Breast epithelium (tissue), 4 donors: ENCODE data around the gene CABP2. TPM values are rescaled to one million over a fixed set of nuclear protein-coding genes. Genes with fewer than 3 reads are reported as not detected.
"Not testable (repeated sequence)": the region's sequence is repeated elsewhere in the genome, so short reads cannot be mapped to it uniquely, and the experiment has no call there.

ENCODE experiments used
- DNase-seq, 2 donors: peaks; one replicate each; pipeline ENCODE4 v3.0.0-alpha.2; 2019; ENCODE audit warnings: low spot score in 2 of 2
- H3K27ac ChIP-seq, 2 donors: fragments of 200-600 bp; sonication (generic) in 1 of 2; one replicate each; pipeline ENCODE4 v1.5.1; 2016 to 2019; ENCODE audit warnings: mild to moderate bottlenecking in 1 of 2
- H3K27me3 ChIP-seq, 2 donors: fragments of 200-600 bp; sonication (generic) in 1 of 2; one replicate each; pipeline versions ENCODE4 v1.5.1 to v1.6.0; 2017 to 2019; ENCODE audit warnings: control low read depth in 1 of 2, mild to moderate bottlenecking in 1 of 2
- H3K36me3 ChIP-seq: fragments of 200-600 bp; one replicate; pipeline ENCODE4 v1.5.1; 2019
- H3K4me1 ChIP-seq, 2 donors: fragments of 200-600 bp; sonication (generic); one replicate each; pipeline ENCODE4 v1.5.1; 2016 to 2019; ENCODE audit warnings: control low read depth in 1 of 2
- H3K4me3 ChIP-seq, 3 donors: fragments of 200-600 bp; sonication (generic); 1 replicate in 2 of 3; 2 replicates in 1 of 3; pipeline ENCODE4 v1.5.1; 2016 to 2019; ENCODE audit warnings: mild to moderate bottlenecking in 3 of 3, moderate library complexity in 2 of 3
- H3K9me3 ChIP-seq, 2 donors: fragments of 200-600 bp; sonication (generic) in 1 of 2; one replicate each; pipeline ENCODE4 v1.5.1; 2016 to 2019; ENCODE audit warnings: control low read depth in 1 of 2
- CTCF ChIP-seq, 3 donors: fragments of 450-650 bp; IDR thresholded peaks; one replicate each; pipeline ENCODE4 v1.5.1; 2016 to 2017; ENCODE audit warnings: antibody characterized with exemption in 3 of 3, mild to moderate bottlenecking in 3 of 3, moderate library complexity in 3 of 3
- POLR2A ChIP-seq: fragments of 450-650 bp; IDR thresholded peaks from one replicate; pipeline ENCODE4 v1.6.1; 2016; ENCODE audit warnings: antibody characterized with exemption, mild to moderate bottlenecking, moderate library complexity
- POLR2AphosphoS5 ChIP-seq, 3 donors: sonication (generic); formaldehyde crosslinking; IDR thresholded peaks; one replicate each; pipeline ENCODE4 v1.6.1; 2017; ENCODE audit warnings: antibody characterized with exemption in 3 of 3
- intact Hi-C: fragments of 100-400 bp; cut with DNase I; formaldehyde crosslinking; loops from one replicate; pipeline ENCODE4 v1.15.1; 2023; ENCODE audit warnings: low total_unique reads
- total RNA-seq, 3 donors: library from RNA; depleted of rRNA; stranded (reverse); fragments of >200 nt; gene quantifications; one replicate each; pipeline ENCODE4 v1.1.0, GENCODE V29; 2016

CABP2 gene
- total RNA-seq, 3 donors from 2014 or later = not detected

GRCh38 chr11:67483831-67484665, 39.2 kb downstream of the CABP2 start:
- peaks cover 0 to 7% of the 10 kb centered on the region in 2 donors for H3K4me1 ChIP-seq
- H3K36me3 ChIP-seq = no peaks in the 10 kb centered on the region
- peak overlapping the region; percentile 50 to 89 (median 66) for H3K4me3 ChIP-seq
- H3K27me3 ChIP-seq = no peaks in the 10 kb centered on the region
- H3K9me3 ChIP-seq = no peaks in the 10 kb centered on the region
- DNase-seq = no peak
- no peak for TF ChIP-seq POLR2A
- no peak for TF ChIP-seq POLR2AphosphoS5 (IDR thresholded peaks at IDR 0.05)
- intact Hi-C loops = no loop called here
- peak overlapping the region; percentile 89 to 95 for H3K27ac ChIP-seq

DNA sequence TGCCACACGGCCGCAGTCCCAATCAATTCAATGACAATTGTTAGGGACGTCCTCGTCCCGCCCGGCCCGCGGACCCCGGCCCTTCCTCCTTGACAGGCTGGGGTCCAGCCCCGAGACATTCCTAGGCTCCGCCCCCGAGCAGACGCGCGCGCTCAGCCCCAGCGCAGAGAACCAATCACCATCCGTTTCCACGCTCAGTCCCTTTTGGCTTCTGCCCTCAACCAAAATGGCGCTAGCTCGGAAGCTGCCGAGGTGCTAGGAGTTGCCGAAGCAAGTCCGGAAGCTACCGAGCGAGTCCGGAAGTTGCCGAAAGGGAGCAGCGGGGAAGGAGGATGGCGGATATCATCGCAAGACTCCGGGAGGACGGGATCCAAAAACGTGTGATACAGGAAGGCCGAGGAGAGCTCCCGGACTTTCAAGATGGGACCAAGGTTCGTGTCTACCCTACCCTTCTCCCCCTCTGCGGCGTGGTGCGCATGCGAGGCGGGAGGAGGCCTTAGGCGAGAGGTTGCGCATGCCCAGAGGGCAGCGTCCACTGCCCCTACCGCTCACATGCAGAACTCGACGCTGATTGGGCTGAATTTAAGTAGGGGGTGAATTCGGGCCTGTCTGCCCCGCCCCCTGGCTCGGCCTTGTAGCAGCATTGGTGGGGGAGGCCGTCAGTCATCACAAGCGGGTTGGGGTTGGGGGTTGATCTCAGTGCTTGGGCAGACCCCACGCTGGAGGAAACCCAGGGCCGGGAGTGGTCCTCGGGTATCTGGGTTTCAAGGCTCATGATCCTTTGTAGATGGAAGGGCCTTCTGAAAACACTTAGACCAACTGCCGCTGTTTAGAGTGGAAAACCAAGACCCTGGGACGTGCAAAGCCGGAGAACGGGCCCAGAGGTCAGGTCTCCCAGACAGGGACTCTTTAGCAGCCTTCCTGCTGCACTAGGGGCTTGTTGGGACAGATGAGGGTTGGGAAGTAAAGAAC, 40.1 kb downstream of the CABP2 start, which contains the start of gene AIP:
Gene AIP (plus strand): TSS at position 200 of the 972 bp plus-strand sequence. CDS start 133 bp downstream, at position 333.
- Histone ChIP-seq H3K4me3 (peak within 1 kb of the TSS; percentile 50 to 89 (median 66)), H3K4me1 (peaks cover 0 to 7% of the 10 kb centered on the region in 2 donors), H3K27me3 (no peaks in the 10 kb centered on the region), H3K9me3 (no peaks in the 10 kb centered on the region), H3K27ac (peak within 1 kb of the TSS; percentile 89 to 95), H3K36me3 (no peaks in the 10 kb centered on the region)
- peak; percentile 80 to 88 (median 85) for TF ChIP-seq POLR2AphosphoS5 (IDR thresholded peaks at IDR 0.05)
- peak; percentile 7 to 36 (median 30) for TF ChIP-seq CTCF (IDR thresholded peaks at IDR 0.05)
- TF ChIP-seq POLR2A = peak; percentile 58
- DNase-seq = peak; percentile 96 to 97
- intact Hi-C loops = no loop called here

DNA sequence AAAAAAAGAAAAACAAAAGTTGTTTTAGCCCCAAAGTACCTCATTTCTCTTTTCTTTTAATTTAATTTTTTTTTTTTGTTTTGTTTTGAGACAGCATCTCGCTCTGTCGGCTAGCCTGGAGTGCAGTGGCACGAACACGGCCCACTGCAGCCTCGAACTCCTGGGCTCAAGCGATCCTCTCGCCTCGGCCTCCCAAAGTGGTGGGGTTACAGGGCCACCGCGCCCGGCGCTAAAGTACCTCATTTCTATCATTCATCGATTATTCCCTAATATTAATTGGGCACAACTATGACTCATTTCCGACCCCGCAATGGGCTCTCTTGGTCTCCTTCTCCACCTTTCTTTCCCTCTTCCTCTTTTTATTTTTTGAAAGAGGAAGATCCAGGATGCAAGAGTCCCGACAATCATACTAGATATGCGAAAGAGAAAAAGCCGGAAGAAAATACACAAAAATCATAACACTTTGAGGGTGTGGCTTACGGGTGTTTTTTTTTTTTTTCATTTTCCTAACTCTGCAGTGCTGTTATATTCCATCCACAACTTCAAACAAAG, 40.9 kb downstream of the CABP2 start:
- no peaks in the 10 kb centered on the region for H3K36me3 ChIP-seq
- no peaks in the 10 kb centered on the region for H3K9me3 ChIP-seq
- no peak for TF ChIP-seq POLR2A
- H3K27me3 ChIP-seq = no peaks in the 10 kb centered on the region
- intact Hi-C loops = no loop called here
- DNase-seq = no peak
- H3K4me3 ChIP-seq = peak overlapping the region; percentile 50 to 89 (median 66)
- H3K4me1 ChIP-seq = peaks cover 0 to 7% of the 10 kb centered on the region in 2 donors
- H3K27ac ChIP-seq = peak overlapping the region; percentile 89 to 95

DNA sequence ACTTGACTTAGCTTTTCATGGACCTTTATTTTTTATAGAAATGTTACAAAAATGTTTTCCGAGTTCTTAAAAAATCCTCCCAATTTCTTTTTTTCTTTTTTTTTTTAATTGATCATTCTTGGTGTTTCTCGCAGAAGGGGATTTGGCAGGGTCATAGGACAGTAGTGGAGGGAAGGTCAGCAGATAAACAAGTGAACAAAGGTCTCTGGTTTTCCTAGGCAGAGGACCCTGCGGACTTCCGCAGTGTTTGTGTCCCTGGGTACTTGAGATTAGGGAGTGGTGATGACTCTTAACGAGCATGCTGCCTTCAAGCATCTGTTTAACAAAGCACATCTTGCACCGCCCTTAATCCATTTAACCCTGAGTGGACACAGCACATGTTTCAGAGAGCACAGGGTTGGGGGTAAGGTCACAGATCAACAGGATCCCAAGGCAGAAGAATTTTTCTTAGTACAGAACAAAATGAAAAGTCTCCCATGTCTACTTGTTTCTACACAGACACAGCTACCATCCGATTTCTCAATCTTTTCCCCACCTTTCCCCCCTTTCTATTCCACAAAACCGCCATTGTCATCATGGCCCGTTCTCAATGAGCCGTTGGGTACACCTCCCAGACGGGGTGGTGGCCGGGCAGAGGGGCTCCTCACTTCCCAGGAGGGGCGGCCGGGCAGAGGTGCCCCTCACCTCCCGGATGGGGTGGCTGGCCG, 45.7 kb downstream of the CABP2 start:
- H3K36me3 ChIP-seq, H3K4me1 ChIP-seq, intact Hi-C loops, H3K4me3 ChIP-seq, H3K27ac ChIP-seq, H3K9me3 ChIP-seq, DNase-seq, H3K27me3 ChIP-seq: not testable (repeated sequence)

DNA sequence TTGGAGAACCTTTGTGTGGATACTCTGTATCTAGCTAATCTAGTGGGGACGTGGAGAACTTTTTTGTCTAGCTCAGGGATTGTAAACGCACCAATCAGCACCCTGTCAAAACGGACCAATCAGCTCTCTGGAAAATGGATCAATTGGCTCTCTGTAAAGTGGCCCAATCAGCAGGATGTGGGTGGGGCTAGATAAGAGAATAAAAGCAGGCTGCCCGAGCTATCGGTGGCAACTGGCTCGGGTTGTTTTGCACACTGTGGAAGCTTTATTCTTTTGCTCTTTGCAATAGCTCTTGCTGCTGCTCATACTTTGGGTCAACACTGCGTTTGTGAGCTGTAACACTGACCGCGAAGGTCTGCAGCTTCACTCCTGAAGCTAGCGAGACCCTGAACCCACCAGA, 46.6 kb downstream of the CABP2 start:
- H3K27ac ChIP-seq, H3K36me3 ChIP-seq, H3K4me3 ChIP-seq, H3K27me3 ChIP-seq, DNase-seq, intact Hi-C loops, H3K9me3 ChIP-seq, H3K4me1 ChIP-seq: not testable (repeated sequence)

DNA sequence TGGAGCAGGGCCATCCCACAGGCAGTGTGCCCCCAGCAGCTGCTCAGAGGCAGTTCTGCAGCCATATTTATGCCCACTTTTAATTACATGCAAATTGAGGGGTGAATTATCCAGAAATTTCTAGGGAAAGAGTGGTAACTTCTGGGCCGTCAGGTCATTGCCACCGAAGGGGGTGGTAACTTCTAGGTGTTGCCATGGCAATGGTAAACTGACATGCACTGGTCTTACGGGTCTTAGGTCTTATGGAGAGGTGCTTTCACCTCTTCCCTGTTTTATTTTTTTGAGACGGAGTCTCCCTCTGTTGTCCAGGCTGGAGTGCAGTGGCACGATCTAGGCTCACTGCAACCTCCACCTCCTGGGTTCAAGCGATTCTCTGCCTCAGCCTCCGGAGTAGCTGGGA, 50.4 kb downstream of the CABP2 start:
- no peak overlapping the region for H3K4me3 ChIP-seq
- H3K27me3 ChIP-seq = no peaks in the 10 kb centered on the region
- no peak for TF ChIP-seq POLR2A
- no peak for TF ChIP-seq CTCF (IDR thresholded peaks at IDR 0.05)
- TF ChIP-seq POLR2AphosphoS5 (IDR thresholded peaks at IDR 0.05) = no peak
- no peak overlapping the region for H3K27ac ChIP-seq
- no peak for DNase-seq
- H3K36me3 ChIP-seq = no peaks in the 10 kb centered on the region
- no peaks in the 10 kb centered on the region for H3K4me1 ChIP-seq
- intact Hi-C loops = loop anchor here (2.0 kb wide), 1 partner anchor 38 kb away; no protein-coding TSS in a partner anchor
- no peaks in the 10 kb centered on the region for H3K9me3 ChIP-seq
